ENCODE results near the gene KRT3.

KRT3 gene

GRCh38 chr12:52742196-52742580 lies 53.7 kb downstream of the KRT3 start:
- H3K4me1 ChIP-seq (ENCODE audit: control insufficient read depth, insufficient read depth, low read length): no peaks in the 10 kb centered on the region
- H3K27me3 ChIP-seq (ENCODE audit: control insufficient read depth in 1 of 2, insufficient read depth in 2 of 2, low read length in 2 of 2): peaks cover 3 to 16% of the 10 kb centered on the region in 2 donors
- H3K9ac ChIP-seq (ENCODE audit: low read length in 2 of 2): no peak overlapping the region

GRCh38 chr12:52741375-52742195 lies 54.3 kb downstream of the KRT3 start:
- H3K36me3 ChIP-seq (ENCODE audit: control insufficient read depth in 2 of 2, insufficient read depth in 2 of 2, low read length in 2 of 2): no peaks in the 10 kb centered on the region
- no peak overlapping the region for H3K9ac ChIP-seq (ENCODE audit: low read length in 2 of 2)
- no peaks in the 10 kb centered on the region for H3K9me3 ChIP-seq (ENCODE audit: control insufficient read depth in 2 of 2, low read length in 2 of 2)
- no peak overlapping the region for H3K4me3 ChIP-seq (ENCODE audit: low read length in 2 of 2)
- H3K27ac ChIP-seq (ENCODE audit: low read length): no peak overlapping the region
- peaks cover 3 to 17% of the 10 kb centered on the region in 2 donors for H3K27me3 ChIP-seq (ENCODE audit: control insufficient read depth in 1 of 2, insufficient read depth in 2 of 2, low read length in 2 of 2)
- H3K4me1 ChIP-seq (ENCODE audit: control insufficient read depth, insufficient read depth, low read length): no peaks in the 10 kb centered on the region

More at GRCh38 chr12:52742196-52742580, 53.7 kb downstream of the KRT3 start:
- no peaks in the 10 kb centered on the region for H3K36me3 ChIP-seq (ENCODE audit: control insufficient read depth in 2 of 2, insufficient read depth in 2 of 2, low read length in 2 of 2)
- no peaks in the 10 kb centered on the region for H3K9me3 ChIP-seq (ENCODE audit: control insufficient read depth in 2 of 2, low read length in 2 of 2)
- H3K4me3 ChIP-seq (ENCODE audit: low read length in 2 of 2): no peak overlapping the region
- no peak overlapping the region for H3K27ac ChIP-seq (ENCODE audit: low read length)

GRCh38 chr12:52740584-52740983 lies 55.3 kb downstream of the KRT3 start:
- Histone ChIP-seq H3K9me3 (ENCODE audit: control insufficient read depth in 2 of 2, low read length in 2 of 2) (no peaks in the 10 kb centered on the region), H3K9ac (ENCODE audit: low read length in 2 of 2) (no peak overlapping the region), H3K4me1 (ENCODE audit: control insufficient read depth, insufficient read depth, low read length) (no peaks in the 10 kb centered on the region), H3K4me3 (ENCODE audit: low read length in 2 of 2) (no peak overlapping the region), H3K36me3 (ENCODE audit: control insufficient read depth in 2 of 2, insufficient read depth in 2 of 2, low read length in 2 of 2) (no peaks in the 10 kb centered on the region), H3K27me3 (ENCODE audit: control insufficient read depth in 1 of 2, insufficient read depth in 2 of 2, low read length in 2 of 2) (peaks cover 3 to 15% of the 10 kb centered on the region in 2 donors), H3K27ac (ENCODE audit: low read length) (no peak overlapping the region)

GRCh38 chr12:52739963-52740362 lies 56.0 kb downstream of the KRT3 start:
- H3K27ac ChIP-seq (ENCODE audit: low read length): no peak overlapping the region
- H3K9me3 ChIP-seq (ENCODE audit: control insufficient read depth in 2 of 2, low read length in 2 of 2): no peaks in the 10 kb centered on the region
- peaks cover 3 to 13% of the 10 kb centered on the region in 2 donors for H3K27me3 ChIP-seq (ENCODE audit: control insufficient read depth in 1 of 2, insufficient read depth in 2 of 2, low read length in 2 of 2)
- H3K36me3 ChIP-seq (ENCODE audit: control insufficient read depth in 2 of 2, insufficient read depth in 2 of 2, low read length in 2 of 2): no peaks in the 10 kb centered on the region
- H3K4me1 ChIP-seq (ENCODE audit: control insufficient read depth, insufficient read depth, low read length): no peaks in the 10 kb centered on the region
- no peak overlapping the region for H3K4me3 ChIP-seq (ENCODE audit: low read length in 2 of 2)
- no peak overlapping the region for H3K9ac ChIP-seq (ENCODE audit: low read length in 2 of 2)
